ENCODE results near the gene FAM131B. TPM values are rescaled to one million over a fixed set of nuclear protein-coding genes. Genes with fewer than 3 reads are reported as not detected.

The FAM131B gene
- total and polyA plus RNA-seq, 2 of the 8 experiments (the other 6 are each of a cell fraction or from before 2014, with no cell fraction given), result 23.1 to 38.2 TPM

GRCh38 chr7:143380646-143381426 lies 18.3 kb upstream of the FAM131B start, which contains the start of gene ZYX:
TSS of gene ZYX (plus strand) at chr7:143381345. CDS start at chr7:143381572, 227 bp downstream.
- POLR2A ChIA-PET (ENCODE audit: partially characterized antibody), result interaction anchor here (0.6 to 19.0 kb wide), 5 partner anchors 13 to 1605 kb away, joined by 3 to 518 read pairs (median 12); partner anchors contain the start of genes CLCN1, EPHA1, FAM131B and TAS2R4
- H3K4ac ChIP-seq (replicated peaks; ENCODE audit: insufficient read length, low read depth, low read length), result peak within 1 kb of the TSS; percentile 91
- no peak for TF ChIP-seq EZH2 (IDR thresholded peaks at IDR 0.05; ENCODE audit: low read depth, low read length, severe bottlenecking)
- no peak for TF ChIP-seq KDM5A (IDR thresholded peaks at IDR 0.05; ENCODE audit: low read length)
- TF ChIP-seq SIN3A (conservative IDR thresholded peaks at IDR 0.05 in 1 of 2, IDR thresholded peaks at IDR 0.05 in 1 of 2; ENCODE audit: low read depth in 1 of 2, low read length in 2 of 2), result peak in 1 of 2 experiments; percentile 49; a peak in 1 of 4 replicates
- peak; percentile 88 for TF ChIP-seq TAF7 (optimal IDR thresholded peaks at IDR 0.05; ENCODE audit: borderline replicate concordance, low read depth, low read length)
- peak; percentile 63; the same call in 1 of the 2 replicates for TF ChIP-seq TAF1 (IDR thresholded peaks at IDR 0.05; ENCODE audit: low read depth, low read length)
- TF ChIP-seq HDAC6 (IDR thresholded peaks at IDR 0.05; ENCODE audit: low read depth, low read length), result no peak
- TF ChIP-seq EGR1 (IDR thresholded peaks at IDR 0.05; ENCODE audit: borderline replicate concordance, low read depth, low read length), result peak; percentile 73; the same call in 1 of the 2 replicates
- peak; percentile 76; the same call in 1 of the 2 replicates for TF ChIP-seq JUND (IDR thresholded peaks at IDR 0.05; ENCODE audit: low read length)
- TF ChIP-seq SRF (IDR thresholded peaks at IDR 0.05; ENCODE audit: low read depth, low read length), result peak; percentile 93

More at GRCh38 chr7:143380646-143381426, 18.3 kb upstream of the FAM131B start, which contains the start of gene ZYX:
- H2BK20ac ChIP-seq (ENCODE audit: low read length), result no peak within 1 kb of the TSS
- H3K4me1 ChIP-seq (replicated peaks in 1 of 4; ENCODE audit: control insufficient read depth in 3 of 4, insufficient read depth in 4 of 4, low read length in 3 of 4), result peaks cover 5 to 18% (median 6%) of the 10 kb centered on the region in 4 experiments
- WGBS, 2 experiments (ENCODE audit: extremely low coverage in 1 of 2, insufficient coverage in 1 of 2, insufficient read length in 1 of 2, insufficient replicate concordance in 2 of 2, low coverage in 1 of 2, low lambda C conversion rate in 2 of 2, missing lambda C conversion rate in 1 of 2), result 0% methylated on average over 13 of the region's 72 CpGs; no CpG with 5 or more reads in 1 of the 2 experiments
- no peak within 1 kb of the TSS for H3K23ac ChIP-seq (ENCODE audit: insufficient read length)
- FAIRE-seq (no peak), DNase-seq (ENCODE audit: low read depth in 1 of 2, low spot score in 2 of 2) (peak; percentile 87 to 91)
- H3K79me2 ChIP-seq (ENCODE audit: control insufficient read depth in 1 of 2, insufficient read depth in 2 of 2, low read length in 2 of 2), result peaks cover 3 to 49% of the 10 kb centered on the region in 2 experiments; a peak in 3 of 4 replicates
- H3K4me3 ChIP-seq (ENCODE audit: extremely low read depth in 1 of 4, insufficient read depth in 2 of 4, low read depth in 3 of 4, low read length in 4 of 4), result peak within 1 kb of the TSS; percentile 76 to 100 (median 88)
- CTCF ChIA-PET (ENCODE audit: partially characterized antibody), result interaction anchor here (0.8 to 17.5 kb wide), 20 partner anchors 11 to 378 kb away, joined by 3 to 359 read pairs (median 6); partner anchors contain the start of genes EPHA1 and FAM131B
- peak within 1 kb of the TSS; percentile 92; the same call in 1 of the 2 replicates for H2BK5ac ChIP-seq (ENCODE audit: low read depth, low read length)
- H3K9me3 ChIP-seq (ENCODE audit: insufficient read depth in 2 of 2, low read depth in 1 of 2, low read length in 1 of 2), result no peaks in the 10 kb centered on the region
- no peaks in the 10 kb centered on the region for H3K27me3 ChIP-seq (replicated peaks in 1 of 4; ENCODE audit: control insufficient read depth in 3 of 4, extremely low read depth in 1 of 4, insufficient read depth in 3 of 4, low read length in 3 of 4)
- H2AK5ac ChIP-seq (ENCODE audit: low read depth, low read length), result no peak within 1 kb of the TSS
- H3K79me1 ChIP-seq (ENCODE audit: low read depth, low read length), result peaks cover 17% of the 10 kb centered on the region
- H4K5ac ChIP-seq (ENCODE audit: insufficient read length, low read depth, low read length), result peak within 1 kb of the TSS; percentile 47
- no peak within 1 kb of the TSS for H2BK120ac ChIP-seq (replicated peaks; ENCODE audit: low read depth, low read length)
- peak within 1 kb of the TSS; percentile 50; the same call in 1 of the 2 replicates for H2BK12ac ChIP-seq (ENCODE audit: low read depth, low read length)
- H2BK15ac ChIP-seq (ENCODE audit: low read length), result 0 out of 2 replicates have a peak within 1 kb of the TSS, but pooled peaks have one; percentile 72
- H3K18ac ChIP-seq (ENCODE audit: extremely low read depth, low read length), result peak within 1 kb of the TSS; percentile 93
- H3K27ac ChIP-seq (ENCODE audit: low read depth, low read length), result peak within 1 kb of the TSS; percentile 93
- H4K8ac ChIP-seq (ENCODE audit: extremely low read depth, insufficient read depth, low read length), result peak within 1 kb of the TSS; percentile 91
- H2AFZ ChIP-seq (ENCODE audit: low read length), result no peak within 1 kb of the TSS
- H3K56ac ChIP-seq (replicated peaks; ENCODE audit: insufficient read length, low read depth, low read length), result peak within 1 kb of the TSS; percentile 89
- H3K4me2 ChIP-seq (ENCODE audit: insufficient read depth in 1 of 2, low read depth in 2 of 2, low read length in 2 of 2), result peak within 1 kb of the TSS; percentile 69 to 93
- no peak within 1 kb of the TSS for H3K14ac ChIP-seq (ENCODE audit: insufficient read length)
- H3K9ac ChIP-seq (replicated peaks in 1 of 4; ENCODE audit: extremely low read depth in 1 of 4, low read depth in 3 of 4, low read length in 3 of 4), result peak within 1 kb of the TSS; percentile 57 to 93 (median 82)
- peaks cover 8% of the 10 kb centered on the region; the same call in 1 of the 2 replicates for H3K23me2 ChIP-seq (ENCODE audit: low read depth, low read length)
- peaks cover 13 to 23% of the 10 kb centered on the region in 2 experiments for H4K20me1 ChIP-seq (replicated peaks in 1 of 2; ENCODE audit: control insufficient read depth in 1 of 2, insufficient read depth in 2 of 2, low read length in 2 of 2)
- H3K36me3 ChIP-seq (ENCODE audit: control insufficient read depth in 2 of 4, insufficient read depth in 4 of 4, low read length in 3 of 4), result peaks cover 5 to 31% (median 11%) of the 10 kb centered on the region in 4 experiments; a peak in 7 of 8 replicates
- H4K91ac ChIP-seq (replicated peaks; ENCODE audit: insufficient read length, low read length), result peak within 1 kb of the TSS; percentile 25
